ENCODE results near the gene NLGN1. TPM values are rescaled to one million over a fixed set of nuclear protein-coding genes. Genes with fewer than 3 reads are reported as not detected.
A peak's percentile ranks its signal among the peaks of the same experiment; 100 is the strongest.

Gene NLGN1
- total and polyA plus RNA-seq, 2 experiments from 2014 or later, result 5.1 to 11.2 TPM

GRCh38 chr3:174295306-174296092 is 898.0 kb downstream of the NLGN1 start:
- no peak for DNase-seq (ENCODE audit: low spot score)
- WGBS (ENCODE audit: low lambda C conversion rate, missing lambda C conversion rate), result 30% methylated on average over 7 of the region's 7 CpGs
- peak overlapping the region; percentile 32 for H3K27ac ChIP-seq
- no peak overlapping the region for H3K4me3 ChIP-seq
- peak overlapping the region; percentile 59 for H3K4me2 ChIP-seq
- H3K36me3 ChIP-seq (replicated peaks; ENCODE audit: insufficient read depth, low read depth), result no peaks in the 10 kb centered on the region
- no peak for TF ChIP-seq EZH2 (IDR thresholded peaks at IDR 0.05; ENCODE audit: borderline replicate concordance)
- TF ChIP-seq EZH2phosphoT487 (IDR thresholded peaks at IDR 0.05; ENCODE audit: low read depth, severe bottlenecking, unreplicated experiment), result no peak
- TF ChIP-seq CTCF (IDR thresholded peaks at IDR 0.05; ENCODE audit: poor library complexity), result no peak
- peaks cover 15% of the 10 kb centered on the region for H3K4me1 ChIP-seq (ENCODE audit: insufficient read depth)
- no peak overlapping the region for H2AFZ ChIP-seq
- no peaks in the 10 kb centered on the region for H3K27me3 ChIP-seq
- no peaks in the 10 kb centered on the region for H3K9me2 ChIP-seq (replicated peaks; ENCODE audit: insufficient read depth)
- no peaks in the 10 kb centered on the region for H4K20me1 ChIP-seq (ENCODE audit: insufficient read depth, poor library complexity, severe bottlenecking)
- H3K79me2 ChIP-seq, result no peaks in the 10 kb centered on the region
- no peaks in the 10 kb centered on the region for H3K9me3 ChIP-seq (ENCODE audit: low read depth)

GRCh38 chr3:174302746-174303315 is 905.3 kb downstream of the NLGN1 start:
- no peak overlapping the region for H3K27ac ChIP-seq
- no peak overlapping the region for H3K4me2 ChIP-seq
- no peak overlapping the region for H2AFZ ChIP-seq
- H3K27me3 ChIP-seq, result no peaks in the 10 kb centered on the region
- no peaks in the 10 kb centered on the region for H3K9me2 ChIP-seq (replicated peaks; ENCODE audit: insufficient read depth)
- peaks cover 18% of the 10 kb centered on the region for H3K4me1 ChIP-seq (ENCODE audit: insufficient read depth)
- no peak overlapping the region for H3K4me3 ChIP-seq
- no peak for TF ChIP-seq EZH2phosphoT487 (IDR thresholded peaks at IDR 0.05; ENCODE audit: low read depth, severe bottlenecking, unreplicated experiment)
- no peak for TF ChIP-seq CTCF (IDR thresholded peaks at IDR 0.05; ENCODE audit: poor library complexity)
- TF ChIP-seq EZH2 (IDR thresholded peaks at IDR 0.05; ENCODE audit: borderline replicate concordance), result no peak
- H3K79me2 ChIP-seq, result no peaks in the 10 kb centered on the region
- H3K36me3 ChIP-seq (replicated peaks; ENCODE audit: insufficient read depth, low read depth), result peaks cover 3% of the 10 kb centered on the region
- no peaks in the 10 kb centered on the region for H3K9me3 ChIP-seq (ENCODE audit: low read depth)
- H4K20me1 ChIP-seq (ENCODE audit: insufficient read depth, poor library complexity, severe bottlenecking), result no peaks in the 10 kb centered on the region
- no peak for DNase-seq (ENCODE audit: low spot score)
- WGBS (ENCODE audit: low lambda C conversion rate, missing lambda C conversion rate), result 100% methylated on average over 1 of the region's 1 CpG

GRCh38 chr3:174303907-174304560 is 906.5 kb downstream of the NLGN1 start:
- Histone ChIP-seq H3K4me1 (ENCODE audit: insufficient read depth) (peaks cover 18% of the 10 kb centered on the region), H2AFZ (no peak overlapping the region), H3K27me3 (no peaks in the 10 kb centered on the region), H3K4me3 (no peak overlapping the region), H3K36me3 (replicated peaks; ENCODE audit: insufficient read depth, low read depth) (peaks cover 3% of the 10 kb centered on the region), H4K20me1 (ENCODE audit: insufficient read depth, poor library complexity, severe bottlenecking) (no peaks in the 10 kb centered on the region), H3K79me2 (no peaks in the 10 kb centered on the region), H3K27ac (peak overlapping the region; percentile 62), H3K9me3 (ENCODE audit: low read depth) (no peaks in the 10 kb centered on the region), H3K9me2 (replicated peaks; ENCODE audit: insufficient read depth) (no peaks in the 10 kb centered on the region), H3K4me2 (peak overlapping the region; percentile 31)
- DNase-seq (ENCODE audit: low spot score), result peak; percentile 16
- 20% methylated on average over 2 of the region's 2 CpGs for WGBS (ENCODE audit: low lambda C conversion rate, missing lambda C conversion rate)
- TF ChIP-seq CTCF (IDR thresholded peaks at IDR 0.05; ENCODE audit: poor library complexity) (no peak), EZH2 (IDR thresholded peaks at IDR 0.05; ENCODE audit: borderline replicate concordance) (no peak)

All from hepatocyte (in vitro differentiated cells).